MM.1S (cell line): ENCODE results near the gene HBS1L.

Experiments
- CTCF ChIP-seq: fragments of 300-600 bp; sonication (generic); IDR thresholded peaks from 2 replicates; pipeline ENCODE4 v1.5.1; 2016; ENCODE audit warnings: antibody characterized with exemption, low read length, mixed read lengths
- EZH2 ChIP-seq: fragments of 300-600 bp; sonication (generic); optimal IDR thresholded peaks from 2 replicates; pipeline ENCODE3; 2017; ENCODE audit warnings: low read depth, mild to moderate bottlenecking, antibody characterized with exemption, low read length, mixed read lengths
- EZH2phosphoT487 ChIP-seq: fragments of 300-600 bp; sonication (generic); IDR thresholded peaks from 2 replicates; pipeline ENCODE4 v1.6.1; 2018; ENCODE audit warnings: antibody characterized with exemption, low read length

DNA sequence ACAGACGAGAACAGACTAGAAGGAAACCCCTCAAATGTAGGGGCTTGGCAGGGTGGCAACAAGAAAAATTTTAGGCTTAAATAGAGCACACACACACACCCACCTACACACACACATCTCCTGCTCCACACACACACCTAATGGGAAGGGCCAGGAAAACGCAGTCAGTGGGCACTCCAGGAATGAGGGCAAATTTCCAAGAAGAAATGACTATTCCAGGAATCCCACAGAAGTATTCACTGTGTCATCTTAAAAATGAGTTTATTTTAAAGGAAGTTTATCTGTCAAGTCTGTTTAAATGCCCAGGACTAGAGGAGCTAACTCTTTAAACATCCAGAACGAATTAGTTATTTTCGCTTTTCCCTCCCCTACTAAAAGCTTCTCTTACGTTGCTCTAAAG lies 117.7 kb downstream of the HBS1L start:
- no peak for TF ChIP-seq CTCF
- TF ChIP-seq EZH2phosphoT487, result no peak
- no peak for TF ChIP-seq EZH2
